BLaER1 (cell line): ENCODE results near the gene SMIM24.
"Not testable (repeated sequence)": the region's sequence is repeated elsewhere in the genome, so short reads cannot be mapped to it uniquely, and the experiment has no call there.

ENCODE experiments used
- H3K27ac ChIP-seq: shearing (Covaris generic); formaldehyde crosslinking; 2 replicates; pipeline ENCODE4 v1.8.1; 2022
- H3K27me3 ChIP-seq: shearing (Covaris generic); formaldehyde crosslinking; 2 replicates; pipeline ENCODE4 v1.8.1; 2022
- H3K36me3 ChIP-seq: shearing (Covaris generic); formaldehyde crosslinking; 2 replicates; pipeline ENCODE4 v1.8.1; 2022
- H3K4me1 ChIP-seq: shearing (Covaris generic); formaldehyde crosslinking; 2 replicates; pipeline ENCODE4 v1.8.1; 2022
- H3K4me2 ChIP-seq: shearing (Covaris generic); formaldehyde crosslinking; 2 replicates; pipeline ENCODE4 v1.8.1; 2022
- H3K4me3 ChIP-seq: shearing (Covaris generic); formaldehyde crosslinking; 2 replicates; pipeline ENCODE4 v1.8.1; 2022
- H3K9ac ChIP-seq: shearing (Covaris generic); formaldehyde crosslinking; 2 replicates; pipeline ENCODE4 v1.8.1; 2022
- H3K9me3 ChIP-seq: shearing (Covaris generic); formaldehyde crosslinking; 2 replicates; pipeline ENCODE4 v1.8.1; 2022
- H4K20me1 ChIP-seq: shearing (Covaris generic); formaldehyde crosslinking; 2 replicates; pipeline ENCODE4 v1.8.1; 2022
- Cebpa-rat ChIP-seq: shearing (Covaris generic); IDR thresholded peaks from 2 replicates; pipeline ENCODE4 v1.8.1; 2022

The SMIM24 gene

GRCh38 chr19:3480383-3481091, at the start of gene SMIM24:
TSS of gene SMIM24 (minus strand) at chr19:3480525. CDS start at chr19:3480463, 62 bp downstream.
- H3K27me3 ChIP-seq: no peaks in the 10 kb centered on the region
- H3K9me3 ChIP-seq: no peaks in the 10 kb centered on the region; the same call in 1 of the 2 replicates
- TF ChIP-seq Cebpa-rat: no peak
- no peaks in the 10 kb centered on the region for H4K20me1 ChIP-seq
- H3K36me3 ChIP-seq: peaks cover 30% of the 10 kb centered on the region
- peaks cover 38% of the 10 kb centered on the region for H3K4me1 ChIP-seq
- H3K4me2 ChIP-seq: peak within 1 kb of the TSS; percentile 88
- peak within 1 kb of the TSS; percentile 62 for H3K4me3 ChIP-seq
- peak within 1 kb of the TSS; percentile 67 for H3K9ac ChIP-seq
- peak within 1 kb of the TSS; percentile 90 for H3K27ac ChIP-seq

- H3K4me2 ChIP-seq, H3K9me3 ChIP-seq, H3K27me3 ChIP-seq, H3K9ac ChIP-seq, H3K27ac ChIP-seq, H3K4me3 ChIP-seq: not testable (repeated sequence)
- H4K20me1 ChIP-seq: peaks cover 77% of the 10 kb centered on the region
- peaks cover 36% of the 10 kb centered on the region for H3K4me1 ChIP-seq
- H3K36me3 ChIP-seq: peaks cover 82% of the 10 kb centered on the region
Measured at GRCh38 chr19:3529299-3529698, 49.0 kb upstream of the SMIM24 start.

GRCh38 chr19:3528539-3529211, 48.4 kb upstream of the SMIM24 start:
- peaks cover 85% of the 10 kb centered on the region for H3K36me3 ChIP-seq

GRCh38 chr19:3528080-3528479, 47.8 kb upstream of the SMIM24 start:
- Histone ChIP-seq H3K27ac (no peak overlapping the region), H3K4me1 (peaks cover 24% of the 10 kb centered on the region), H4K20me1 (peaks cover 77% of the 10 kb centered on the region), H3K9me3 (no peaks in the 10 kb centered on the region), H3K9ac (no peak overlapping the region), H3K27me3 (no peaks in the 10 kb centered on the region), H3K4me2 (no peak overlapping the region), H3K36me3 (peaks cover 85% of the 10 kb centered on the region), H3K4me3 (no peak overlapping the region)
- TF ChIP-seq Cebpa-rat: no peak

More at GRCh38 chr19:3528539-3529211, 48.4 kb upstream of the SMIM24 start:
- Histone ChIP-seq H3K4me3 (no peak overlapping the region), H3K27me3 (no peaks in the 10 kb centered on the region), H3K4me2 (no peak overlapping the region), H3K27ac (no peak overlapping the region), H3K9me3 (no peaks in the 10 kb centered on the region), H3K9ac (no peak overlapping the region), H3K4me1 (peaks cover 30% of the 10 kb centered on the region), H4K20me1 (peaks cover 77% of the 10 kb centered on the region)
- no peak for TF ChIP-seq Cebpa-rat

GRCh38 chr19:3527238-3527910, 47.0 kb upstream of the SMIM24 start:
- TF ChIP-seq Cebpa-rat: no peak
- no peaks in the 10 kb centered on the region for H3K27me3 ChIP-seq
- H3K9me3 ChIP-seq: no peaks in the 10 kb centered on the region
- H3K4me2 ChIP-seq: no peak overlapping the region
- H3K36me3 ChIP-seq: peaks cover 85% of the 10 kb centered on the region
- H3K9ac ChIP-seq: no peak overlapping the region
- peaks cover 77% of the 10 kb centered on the region for H4K20me1 ChIP-seq
- H3K4me3 ChIP-seq: no peak overlapping the region
- H3K4me1 ChIP-seq: peaks cover 25% of the 10 kb centered on the region
- no peak overlapping the region for H3K27ac ChIP-seq

GRCh38 chr19:3526507-3527237, 46.3 kb upstream of the SMIM24 start:
- H3K27ac ChIP-seq: no peak overlapping the region
- H3K9me3 ChIP-seq: no peaks in the 10 kb centered on the region
- H4K20me1 ChIP-seq: peaks cover 77% of the 10 kb centered on the region
- peaks cover 32% of the 10 kb centered on the region for H3K4me1 ChIP-seq
- peaks cover 85% of the 10 kb centered on the region for H3K36me3 ChIP-seq
- H3K9ac ChIP-seq: no peak overlapping the region
- H3K4me2 ChIP-seq: no peak overlapping the region
- no peaks in the 10 kb centered on the region for H3K27me3 ChIP-seq
- TF ChIP-seq Cebpa-rat: no peak
- H3K4me3 ChIP-seq: no peak overlapping the region

- no peak overlapping the region for H3K4me3 ChIP-seq
- peak overlapping the region; percentile 25; the same call in 1 of the 2 replicates for H3K4me2 ChIP-seq
- H3K27me3 ChIP-seq: no peaks in the 10 kb centered on the region
- no peak overlapping the region for H3K27ac ChIP-seq
- peaks cover 49% of the 10 kb centered on the region for H3K4me1 ChIP-seq
- peaks cover 83% of the 10 kb centered on the region for H3K36me3 ChIP-seq
- H4K20me1 ChIP-seq: peaks cover 81% of the 10 kb centered on the region
- H3K9me3 ChIP-seq: no peaks in the 10 kb centered on the region
- TF ChIP-seq Cebpa-rat: no peak
- no peak overlapping the region for H3K9ac ChIP-seq
Measured at GRCh38 chr19:3524904-3525451, 44.7 kb upstream of the SMIM24 start.

- Histone ChIP-seq H3K9ac (no peak overlapping the region), H3K36me3 (peaks cover 81% of the 10 kb centered on the region), H4K20me1 (peaks cover 88% of the 10 kb centered on the region), H3K4me3 (no peak overlapping the region), H3K4me2 (0 out of 2 replicates have a peak overlapping the region, but pooled peaks have one; percentile 25), H3K27ac (no peak overlapping the region), H3K4me1 (peaks cover 56% of the 10 kb centered on the region), H3K9me3 (no peaks in the 10 kb centered on the region), H3K27me3 (no peaks in the 10 kb centered on the region)
- TF ChIP-seq Cebpa-rat: no peak
Measured at GRCh38 chr19:3524078-3524842, 43.9 kb upstream of the SMIM24 start.
